Activated T-cell treated with anti-CD3 and anti-CD28 coated beads for 4 hours (primary cell): ENCODE measurements around the gene ZNF559.

ENCODE experiments used
- DNase-seq: peaks from one replicate; pipeline ENCODE4 v3.0.0-alpha.2; 2020

The ZNF559 gene

GRCh38 chr19:9354651-9355050 lies 30.7 kb downstream of the ZNF559 start:
- DNase-seq, result no peak

DNA sequence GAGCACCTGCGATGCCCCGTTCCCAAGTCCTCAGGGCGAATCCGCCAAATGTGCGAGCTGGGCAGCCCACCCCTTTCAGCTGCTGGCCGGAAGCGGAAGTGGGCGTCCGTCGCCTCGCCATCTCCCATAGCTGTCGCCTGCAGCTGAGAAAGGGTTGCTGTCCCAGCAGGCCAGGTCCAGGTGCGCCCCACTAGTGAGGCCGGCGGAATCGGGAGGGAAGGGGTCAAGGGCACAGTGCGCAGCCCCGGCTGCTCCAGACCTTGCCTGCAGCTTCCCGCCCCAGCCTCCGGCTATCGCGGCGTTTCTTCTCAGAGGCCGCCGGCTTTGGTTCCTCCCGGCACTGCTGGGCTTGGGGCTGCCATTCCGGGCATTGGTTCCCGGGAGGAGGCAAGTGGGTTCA lies 38.9 kb downstream of the ZNF559 start, which contains the start of gene ZNF177:
Gene ZNF177, plus strand, starts transcription at position 109 of the 400 bp plus-strand sequence. CDS start 15,299 bp downstream, outside the sequence.
- no peak for DNase-seq

- DNase-seq, result no peak
Measured at GRCh38 chr19:9370738-9371619, 47.0 kb downstream of the ZNF559 start.

DNA sequence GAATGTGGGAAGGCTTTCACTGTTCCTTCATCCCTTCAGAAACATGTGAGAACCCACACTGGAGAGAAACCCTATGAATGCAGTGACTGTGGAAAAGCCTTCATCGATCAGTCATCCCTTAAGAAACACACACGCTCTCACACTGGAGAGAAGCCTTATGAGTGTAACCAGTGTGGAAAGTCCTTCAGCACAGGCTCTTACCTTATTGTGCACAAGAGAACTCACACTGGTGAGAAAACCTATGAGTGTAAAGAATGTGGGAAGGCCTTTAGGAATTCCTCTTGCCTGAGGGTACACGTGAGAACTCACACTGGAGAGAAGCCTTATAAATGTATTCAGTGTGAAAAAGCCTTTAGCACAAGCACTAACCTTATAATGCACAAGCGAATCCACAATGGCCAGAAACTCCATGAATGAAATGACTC lies 57.4 kb downstream of the ZNF559 start:
- DNase-seq, result no peak
